ENCODE results near the gene SENP6.

- TF ChIP-seq, protein P1, sequence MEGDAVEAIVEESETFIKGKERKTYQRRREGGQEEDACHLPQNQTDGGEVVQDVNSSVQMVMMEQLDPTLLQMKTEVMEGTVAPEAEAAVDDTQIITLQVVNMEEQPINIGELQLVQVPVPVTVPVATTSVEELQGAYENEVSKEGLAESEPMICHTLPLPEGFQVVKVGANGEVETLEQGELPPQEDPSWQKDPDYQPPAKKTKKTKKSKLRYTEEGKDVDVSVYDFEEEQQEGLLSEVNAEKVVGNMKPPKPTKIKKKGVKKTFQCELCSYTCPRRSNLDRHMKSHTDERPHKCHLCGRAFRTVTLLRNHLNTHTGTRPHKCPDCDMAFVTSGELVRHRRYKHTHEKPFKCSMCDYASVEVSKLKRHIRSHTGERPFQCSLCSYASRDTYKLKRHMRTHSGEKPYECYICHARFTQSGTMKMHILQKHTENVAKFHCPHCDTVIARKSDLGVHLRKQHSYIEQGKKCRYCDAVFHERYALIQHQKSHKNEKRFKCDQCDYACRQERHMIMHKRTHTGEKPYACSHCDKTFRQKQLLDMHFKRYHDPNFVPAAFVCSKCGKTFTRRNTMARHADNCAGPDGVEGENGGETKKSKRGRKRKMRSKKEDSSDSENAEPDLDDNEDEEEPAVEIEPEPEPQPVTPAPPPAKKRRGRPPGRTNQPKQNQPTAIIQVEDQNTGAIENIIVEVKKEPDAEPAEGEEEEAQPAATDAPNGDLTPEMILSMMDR (IDR thresholded peaks at IDR 0.05 in 8 of 11, conservative IDR thresholded peaks at IDR 0.05 in 3 of 11) = no peak
- TF ChIP-seq POLR2AphosphoS5 (IDR thresholded peaks at IDR 0.05) (no peak), POLR2A (IDR thresholded peaks at IDR 0.05) (no peak)
Observed at GRCh38 chr6:75723382-75723781, 121.7 kb downstream of the SENP6 start.
